HL-60 (cell line): ENCODE data around the gene TTLL13.

Experiments used
- CTCF ChIP-seq: IDR thresholded peaks from one replicate; pipeline ENCODE4 v1.5.1; 2011; ENCODE audit warnings: low read length, control low read depth, inconsistent platforms; ENCODE audit not compliant: insufficient read depth
- GABPA ChIP-seq: IDR thresholded peaks from 2 replicates; pipeline ENCODE4 v1.6.1; 2012; ENCODE audit warnings: low read depth
- POLR2AphosphoS5 ChIP-seq: IDR thresholded peaks from 2 replicates; pipeline ENCODE4 v1.6.1; 2012; ENCODE audit warnings: low read depth
- SPI1 ChIP-seq: IDR thresholded peaks from 2 replicates; pipeline ENCODE4 v1.6.1; 2012; ENCODE audit warnings: low read depth, mild to moderate bottlenecking, borderline replicate concordance

DNA sequence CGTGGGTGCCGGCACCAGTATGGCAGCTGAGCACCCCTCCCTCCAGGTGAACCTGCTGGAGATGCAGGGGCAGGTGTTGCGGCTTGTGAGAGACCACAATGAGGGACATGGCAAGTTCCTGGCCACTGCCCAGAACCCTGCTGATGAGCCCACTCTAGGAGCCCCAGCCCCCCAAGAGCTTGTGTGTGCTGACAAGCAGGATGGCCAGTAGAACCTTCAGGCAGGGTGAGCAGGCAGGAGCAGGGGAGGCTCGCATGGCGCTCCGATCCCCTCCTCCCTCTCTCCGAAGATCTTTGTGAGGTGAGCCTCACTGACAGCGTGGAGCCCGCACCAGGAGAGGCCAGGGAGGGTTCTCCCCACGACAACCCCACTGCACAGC is 45.9 kb downstream of the TTLL13 start:
- TF ChIP-seq GABPA (no peak), CTCF (no peak), SPI1 (no peak), POLR2AphosphoS5 (no peak)
